HEK293T (cell line): ENCODE results near the gene DMXL1.

ENCODE experiments used
- ARNT ChIP-seq: fragments of 450-650 bp; IDR thresholded peaks from 2 replicates; pipeline ENCODE4 v1.6.1; 2017; ENCODE audit warnings: mild to moderate bottlenecking
- BHLHE40 ChIP-seq: fragments of 450-650 bp; IDR thresholded peaks from 2 replicates; pipeline ENCODE4 v1.6.1; 2016; ENCODE audit warnings: mild to moderate bottlenecking, moderate library complexity, borderline replicate concordance
- CTBP1 ChIP-seq: fragments of 450-650 bp; IDR thresholded peaks from 2 replicates; pipeline ENCODE4 v1.6.1; 2016; ENCODE audit warnings: borderline replicate concordance
- ELF4 ChIP-seq: fragments of 450-650 bp; IDR thresholded peaks from 2 replicates; pipeline ENCODE4 v1.6.1; 2017; ENCODE audit warnings: antibody characterized with exemption
- FOXA1 ChIP-seq: fragments of 450-650 bp; IDR thresholded peaks from 2 replicates; pipeline ENCODE4 v1.6.1; 2016; ENCODE audit warnings: mild to moderate bottlenecking
- FOXK2 ChIP-seq: fragments of 450-650 bp; IDR thresholded peaks from 2 replicates; pipeline ENCODE4 v1.6.1; 2016; ENCODE audit warnings: mild to moderate bottlenecking
- HDGF ChIP-seq: fragments of 450-650 bp; IDR thresholded peaks from 2 replicates; pipeline ENCODE4 v1.6.1; 2017; ENCODE audit warnings: antibody characterized with exemption, borderline replicate concordance
- NFRKB ChIP-seq: fragments of 450-650 bp; IDR thresholded peaks from 2 replicates; pipeline ENCODE4 v1.6.1; 2016; ENCODE audit warnings: mild to moderate bottlenecking, moderate library complexity
- PKNOX1 ChIP-seq: fragments of 450-650 bp; IDR thresholded peaks from 2 replicates; pipeline ENCODE4 v1.6.1; 2016
- SP1 ChIP-seq: fragments of 450-650 bp; IDR thresholded peaks from 2 replicates; pipeline ENCODE4 v1.6.1; 2017
- SUZ12 ChIP-seq: fragments of 450-650 bp; IDR thresholded peaks from 2 replicates; pipeline ENCODE4 v1.6.1; 2016; ENCODE audit warnings: mild to moderate bottlenecking
- TARDBP ChIP-seq: fragments of 450-650 bp; IDR thresholded peaks from 2 replicates; pipeline ENCODE4 v1.6.1; 2016
- ZNF384 ChIP-seq: fragments of 450-650 bp; IDR thresholded peaks from 2 replicates; pipeline ENCODE4 v1.6.1; 2016

DNA sequence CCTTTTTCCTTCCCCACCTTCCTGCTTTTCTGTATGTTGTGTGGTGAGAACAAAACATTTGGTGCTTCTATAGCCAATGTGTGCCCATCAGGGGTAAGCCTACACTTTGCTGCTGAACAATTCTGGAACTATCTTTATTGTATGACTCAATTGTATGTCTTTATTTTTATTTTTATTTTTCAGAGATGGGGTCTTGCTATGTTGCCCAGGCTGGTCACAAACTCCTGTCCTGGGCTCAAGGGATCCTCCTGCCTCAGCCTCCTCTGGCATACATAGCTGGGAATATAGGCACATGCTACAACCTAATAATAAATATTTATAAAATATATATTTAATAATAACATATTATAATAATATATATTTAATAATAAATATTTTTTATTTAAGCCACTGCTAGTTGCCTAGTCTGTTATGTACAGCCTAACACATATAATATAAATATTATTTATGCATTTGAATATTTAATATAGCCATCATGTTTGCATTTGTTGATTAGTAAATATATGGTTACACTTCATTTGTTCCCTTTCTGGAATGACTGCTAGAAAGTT lies 11.8 kb upstream of the DMXL1 start:
- TF ChIP-seq ARNT (no peak), ELF4 (no peak), NFRKB (no peak), ZNF384 (no peak), SUZ12 (no peak), SP1 (no peak), FOXK2 (no peak), FOXA1 (no peak), PKNOX1 (no peak), CTBP1 (no peak), TARDBP (no peak), BHLHE40 (no peak), HDGF (no peak)
